ENCODE data around the gene NFATC1. TPM values are rescaled to one million over a fixed set of nuclear protein-coding genes. Genes with fewer than 3 reads are reported as not detected.

NFATC1 gene
- total RNA-seq, 1 donor from 2014 or later, result 0.46 TPM

DNA sequence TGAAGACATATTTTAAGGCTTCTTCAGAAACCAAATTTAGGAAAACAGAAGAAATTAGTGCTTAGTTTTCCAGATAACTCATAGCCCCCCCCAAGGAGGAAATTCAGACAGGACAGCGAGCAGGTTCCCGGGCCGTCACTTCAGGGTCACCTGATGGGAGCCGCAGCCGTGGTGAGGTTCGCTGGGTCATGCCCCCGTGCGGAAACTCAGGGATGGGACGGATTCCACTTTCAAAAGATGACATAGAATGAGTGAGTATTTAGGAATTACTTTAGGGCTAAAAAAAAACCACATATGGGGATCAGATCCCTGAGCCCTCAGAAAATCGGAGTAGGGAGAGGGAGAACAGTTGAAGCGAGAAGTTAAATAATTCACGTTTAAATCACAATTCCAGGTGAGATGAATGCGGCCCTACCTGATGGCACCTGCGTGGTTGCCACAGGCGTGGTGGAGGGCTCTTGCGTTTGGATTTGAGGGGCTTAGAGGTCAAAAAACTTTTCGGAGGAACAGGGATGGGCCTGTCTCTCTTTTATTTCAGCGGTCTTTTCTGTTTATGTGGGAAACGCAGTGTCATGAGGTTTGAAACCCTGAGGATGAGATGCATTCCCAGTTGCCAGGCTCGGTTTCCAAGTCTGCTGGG, 114.4 kb downstream of the NFATC1 start:
- TF ChIP-seq, protein P1, sequence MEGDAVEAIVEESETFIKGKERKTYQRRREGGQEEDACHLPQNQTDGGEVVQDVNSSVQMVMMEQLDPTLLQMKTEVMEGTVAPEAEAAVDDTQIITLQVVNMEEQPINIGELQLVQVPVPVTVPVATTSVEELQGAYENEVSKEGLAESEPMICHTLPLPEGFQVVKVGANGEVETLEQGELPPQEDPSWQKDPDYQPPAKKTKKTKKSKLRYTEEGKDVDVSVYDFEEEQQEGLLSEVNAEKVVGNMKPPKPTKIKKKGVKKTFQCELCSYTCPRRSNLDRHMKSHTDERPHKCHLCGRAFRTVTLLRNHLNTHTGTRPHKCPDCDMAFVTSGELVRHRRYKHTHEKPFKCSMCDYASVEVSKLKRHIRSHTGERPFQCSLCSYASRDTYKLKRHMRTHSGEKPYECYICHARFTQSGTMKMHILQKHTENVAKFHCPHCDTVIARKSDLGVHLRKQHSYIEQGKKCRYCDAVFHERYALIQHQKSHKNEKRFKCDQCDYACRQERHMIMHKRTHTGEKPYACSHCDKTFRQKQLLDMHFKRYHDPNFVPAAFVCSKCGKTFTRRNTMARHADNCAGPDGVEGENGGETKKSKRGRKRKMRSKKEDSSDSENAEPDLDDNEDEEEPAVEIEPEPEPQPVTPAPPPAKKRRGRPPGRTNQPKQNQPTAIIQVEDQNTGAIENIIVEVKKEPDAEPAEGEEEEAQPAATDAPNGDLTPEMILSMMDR (conservative IDR thresholded peaks at IDR 0.05; ENCODE audit: low read depth, low read length), result no peak
- no peak overlapping the region for H3K4me3 ChIP-seq (ENCODE audit: low read depth, low read length)
- no peak for DNase-seq (ENCODE audit: low read depth)

DNA sequence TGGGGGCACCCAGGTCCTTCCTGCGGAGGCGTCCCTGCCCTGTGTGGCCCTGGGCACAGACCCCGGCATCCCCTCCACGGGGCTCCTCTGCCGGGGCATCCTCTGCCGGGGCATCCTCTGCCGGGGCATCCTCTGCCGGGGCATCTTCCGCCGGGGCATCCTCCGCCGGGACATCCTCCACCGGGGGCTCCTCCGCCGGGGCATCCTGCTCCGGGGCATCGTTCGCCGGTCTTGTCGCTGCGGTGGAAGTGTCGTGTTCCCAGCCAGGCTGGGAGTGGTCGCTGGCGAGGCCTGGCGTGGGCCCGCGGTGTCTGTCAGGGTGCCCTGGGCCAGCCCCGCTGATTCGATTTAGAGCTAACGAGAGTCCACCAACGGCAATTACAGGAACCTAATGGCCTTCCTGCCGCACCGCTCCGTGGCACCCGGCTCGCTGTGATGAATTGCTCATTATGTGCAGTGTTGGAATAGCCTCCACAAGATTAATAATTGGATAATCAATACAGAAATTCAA, 115.1 kb downstream of the NFATC1 start:
- TF ChIP-seq, protein P1 (conservative IDR thresholded peaks at IDR 0.05; ENCODE audit: low read depth, low read length), result no peak
- DNase-seq (ENCODE audit: low read depth), result no peak
- H3K4me3 ChIP-seq (ENCODE audit: low read depth, low read length), result no peak overlapping the region

DNA sequence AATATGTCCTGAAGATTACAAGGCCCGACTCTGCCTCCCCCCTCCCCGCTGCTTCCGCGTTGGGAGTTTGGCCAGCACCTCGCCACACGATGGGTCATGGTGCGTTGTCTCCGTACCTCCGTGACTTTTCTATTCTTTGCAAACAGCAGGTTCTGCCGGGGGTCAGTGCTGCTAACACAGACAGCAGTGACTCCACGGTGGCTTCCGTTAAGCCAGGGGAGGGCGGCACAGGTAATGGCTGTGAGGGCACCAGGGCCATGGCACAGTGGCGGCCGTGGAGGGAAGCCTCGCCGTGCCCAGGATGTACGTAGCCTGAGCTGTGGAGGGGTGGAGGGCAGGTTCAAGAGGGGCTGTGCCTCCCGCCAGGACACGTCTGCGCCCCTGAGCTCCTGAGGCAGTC, 115.5 kb downstream of the NFATC1 start:
- TF ChIP-seq, protein P1 (conservative IDR thresholded peaks at IDR 0.05; ENCODE audit: low read depth, low read length), result no peak
- no peak for DNase-seq (ENCODE audit: low read depth)
- no peak overlapping the region for H3K4me3 ChIP-seq (ENCODE audit: low read depth, low read length)

DNA sequence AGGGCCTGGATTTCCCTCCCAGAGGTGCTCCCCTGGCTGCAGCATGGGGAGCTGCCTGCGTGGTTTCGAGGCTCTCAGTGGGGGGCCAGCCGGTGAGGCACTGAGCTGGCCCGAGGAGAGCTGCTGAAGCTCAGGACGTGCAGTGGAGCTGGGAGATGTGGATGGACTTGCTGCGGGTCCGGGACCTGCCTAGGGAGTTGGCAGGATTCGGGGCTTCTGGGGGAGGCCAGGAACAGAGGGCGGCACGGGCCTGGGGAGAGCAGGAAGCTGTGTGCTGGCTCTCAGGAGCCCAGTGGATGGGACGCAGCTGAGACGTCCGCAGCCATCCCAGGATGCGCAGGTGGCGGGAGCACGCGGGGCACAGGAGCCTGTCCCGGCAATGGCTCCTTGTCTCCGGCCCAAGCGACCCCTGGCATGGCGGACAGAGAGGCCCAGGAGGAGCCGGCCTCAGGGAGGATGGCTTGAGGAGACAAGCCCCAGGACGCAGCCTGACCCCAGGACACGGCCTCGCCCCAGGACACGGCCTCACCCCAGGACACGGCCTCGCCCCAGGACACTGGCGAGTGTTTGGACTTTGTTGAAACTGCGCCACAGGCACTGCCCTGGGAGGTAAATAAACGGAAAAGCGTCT, 116.1 kb downstream of the NFATC1 start:
- no peak for DNase-seq (ENCODE audit: low read depth)
- TF ChIP-seq, protein P1 (conservative IDR thresholded peaks at IDR 0.05; ENCODE audit: low read depth, low read length), result no peak
- H3K4me3 ChIP-seq (ENCODE audit: low read depth, low read length), result no peak overlapping the region

DNA sequence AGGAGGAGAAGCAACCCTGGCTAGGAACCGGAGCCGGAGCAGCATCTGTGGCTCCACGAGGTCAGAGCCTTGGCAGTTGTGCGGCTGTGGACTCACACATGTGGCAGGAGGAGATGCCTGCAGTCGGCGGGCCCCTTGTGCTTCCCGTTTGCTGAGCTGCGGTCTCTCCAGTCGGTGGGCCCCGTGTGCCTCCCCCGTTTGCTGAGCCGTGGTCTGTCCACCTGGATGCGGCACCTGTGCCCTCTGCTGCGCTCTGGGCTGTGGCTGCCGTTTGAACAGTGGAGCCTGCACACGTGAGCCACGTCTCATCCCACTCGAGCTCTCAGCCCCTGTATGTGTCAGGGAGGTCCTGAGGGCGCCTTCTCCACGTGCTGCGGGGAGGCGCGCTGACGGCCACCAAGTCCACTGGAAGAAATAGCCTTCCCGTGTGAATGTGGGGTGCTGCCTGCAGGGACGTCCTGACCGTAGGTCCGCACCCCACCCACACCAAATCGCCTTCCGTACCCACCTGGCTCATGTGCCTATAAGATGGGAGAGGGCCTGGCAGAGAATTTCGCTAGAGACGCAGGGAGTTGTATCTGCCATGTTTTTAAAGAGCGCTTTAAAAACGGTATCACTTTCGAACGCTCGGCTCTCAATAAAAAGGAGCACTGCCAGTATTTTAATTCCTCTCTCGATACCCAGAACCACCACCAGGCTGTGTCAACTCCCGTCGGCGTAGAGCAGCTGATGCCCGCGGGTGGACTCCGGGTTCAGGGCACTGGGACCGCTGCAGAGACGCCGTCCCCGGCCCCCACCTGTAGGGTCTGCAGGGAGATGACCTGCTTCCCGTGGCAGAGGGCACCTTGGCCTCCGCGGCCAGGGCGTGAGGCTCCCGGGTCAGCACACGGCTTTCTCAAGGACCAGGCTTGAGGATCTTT, 117.0 kb downstream of the NFATC1 start:
- H3K4me3 ChIP-seq (ENCODE audit: low read depth, low read length), result no peak overlapping the region
- TF ChIP-seq, protein P1 (conservative IDR thresholded peaks at IDR 0.05; ENCODE audit: low read depth, low read length), result no peak
- no peak for DNase-seq (ENCODE audit: low read depth)

DNA sequence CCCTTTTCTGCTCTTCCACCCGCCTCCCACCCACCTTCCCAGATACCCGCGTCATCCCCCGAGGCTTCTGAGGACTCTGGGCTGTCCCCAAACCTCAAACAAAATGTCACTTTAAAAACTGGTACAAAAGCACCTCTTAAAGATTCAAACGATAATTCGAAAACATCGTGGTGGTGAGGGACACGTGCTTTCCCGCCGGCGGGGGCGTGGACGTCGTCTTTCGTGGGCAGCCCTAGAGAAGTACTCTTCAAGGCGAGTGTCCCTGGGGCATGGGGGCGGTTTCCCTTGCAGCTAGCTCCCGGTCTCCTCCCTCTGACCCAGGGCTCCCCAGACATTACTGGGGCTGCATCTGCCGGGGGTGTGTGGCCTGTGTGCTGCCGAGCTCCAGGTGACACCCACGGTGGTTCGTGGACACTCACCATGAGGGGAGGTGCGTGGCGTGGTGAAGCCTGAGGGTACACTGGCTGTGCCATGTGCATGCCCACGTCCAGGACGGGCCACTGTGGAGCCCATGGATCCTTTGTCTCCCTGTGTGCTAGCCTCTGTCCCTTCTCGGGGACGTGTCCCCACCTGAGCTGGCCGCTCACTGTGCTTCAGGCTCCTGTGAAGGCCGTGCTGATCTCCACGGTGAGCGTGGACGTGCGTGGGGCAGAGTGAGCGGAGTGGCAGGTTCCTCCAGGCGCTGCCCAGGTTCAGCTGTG, 117.8 kb downstream of the NFATC1 start:
- no peak overlapping the region for H3K4me3 ChIP-seq (ENCODE audit: low read depth, low read length)
- TF ChIP-seq, protein P1 (conservative IDR thresholded peaks at IDR 0.05; ENCODE audit: low read depth, low read length), result no peak
- no peak for DNase-seq (ENCODE audit: low read depth)

All from epithelial cell of proximal tubule (primary cell).